ENCODE measurements around the gene FAM50B.
A peak's percentile ranks its signal among the peaks of the same experiment; 100 is the strongest.

Gene FAM50B

GRCh38 chr6:3822747-3823445 is 26.3 kb upstream of the FAM50B start:
- DNase-seq = no peak

GRCh38 chr6:3823671-3824070 is 25.5 kb upstream of the FAM50B start:
- DNase-seq = no peak

- DNase-seq = no peak
Observed at GRCh38 chr6:3825331-3825831, 23.8 kb upstream of the FAM50B start.

- DNase-seq = no peak
Observed at GRCh38 chr6:3825851-3826581, 23.2 kb upstream of the FAM50B start.

GRCh38 chr6:3829285-3829684 is 19.9 kb upstream of the FAM50B start:
- DNase-seq = no peak

- no peak for DNase-seq
Observed at GRCh38 chr6:3830806-3831205, 18.4 kb upstream of the FAM50B start.

GRCh38 chr6:3831761-3832530 is 17.2 kb upstream of the FAM50B start:
- DNase-seq = no peak

- no peak for DNase-seq
Observed at GRCh38 chr6:3835055-3835731, 14.0 kb upstream of the FAM50B start.

GRCh38 chr6:3835785-3836184 is 13.4 kb upstream of the FAM50B start:
- no peak for DNase-seq

- no peak for DNase-seq
Observed at GRCh38 chr6:3836566-3836965, 12.6 kb upstream of the FAM50B start.

- DNase-seq = no peak
Observed at GRCh38 chr6:3837781-3838180, 11.4 kb upstream of the FAM50B start.

- no peak for DNase-seq
Observed at GRCh38 chr6:3838992-3839867, 9.9 kb upstream of the FAM50B start.

- DNase-seq = no peak
Observed at GRCh38 chr6:3841066-3841454, 8.1 kb upstream of the FAM50B start.

- no peak for DNase-seq
Observed at GRCh38 chr6:3841711-3842565, 7.2 kb upstream of the FAM50B start.

- no peak for DNase-seq
Observed at GRCh38 chr6:3843379-3844096, 5.6 kb upstream of the FAM50B start.

GRCh38 chr6:3844097-3844463 is 5.1 kb upstream of the FAM50B start:
- DNase-seq = no peak

GRCh38 chr6:3847521-3847920 is 1.7 kb upstream of the FAM50B start:
- DNase-seq = no peak

- no peak for DNase-seq
Observed at GRCh38 chr6:3848380-3848779, 793 bp upstream of the FAM50B start.

- DNase-seq = peak; percentile 30
Observed at GRCh38 chr6:3849681-3850450, 693 bp downstream of the FAM50B start.
